GM21619 (cell line): ENCODE data around the gene KCNJ3.
"Not testable (repeated sequence)": the region's sequence is repeated elsewhere in the genome, so short reads cannot be mapped to it uniquely, and the experiment has no call there.

Experiments
- ATAC-seq: cut with Tn5 transposase; IDR thresholded peaks from one replicate; pipeline ENCODE4 v1.9.1; 2021; ENCODE audit not compliant: unreplicated experiment

Gene KCNJ3

GRCh38 chr2:154837035-154837434, 138.5 kb downstream of the KCNJ3 start:
- no peak for ATAC-seq

- no peak for ATAC-seq
These were observed 146.0 kb downstream of the KCNJ3 start for GRCh38 chr2:154844513-154844912.

GRCh38 chr2:154846842-154847241, 148.3 kb downstream of the KCNJ3 start:
- ATAC-seq = no peak

- no peak for ATAC-seq
These were observed 151.0 kb downstream of the KCNJ3 start for GRCh38 chr2:154849482-154849881.

GRCh38 chr2:154850532-154850931, 152.0 kb downstream of the KCNJ3 start:
- no peak for ATAC-seq

GRCh38 chr2:154855138-154855537, 156.6 kb downstream of the KCNJ3 start:
- no peak for ATAC-seq

GRCh38 chr2:154867151-154867550, 168.7 kb downstream of the KCNJ3 start:
- not testable (repeated sequence) for ATAC-seq

- no peak for ATAC-seq
These were observed 177.5 kb downstream of the KCNJ3 start for GRCh38 chr2:154875999-154876398.

GRCh38 chr2:154882725-154883124, 184.2 kb downstream of the KCNJ3 start:
- ATAC-seq = no peak

GRCh38 chr2:154886316-154886715, 187.8 kb downstream of the KCNJ3 start:
- no peak for ATAC-seq

GRCh38 chr2:154898269-154898668, 199.8 kb downstream of the KCNJ3 start:
- ATAC-seq = no peak

GRCh38 chr2:154901063-154901462, 202.6 kb downstream of the KCNJ3 start:
- ATAC-seq = no peak
